ENCODE results near the gene PPP6R2.

The PPP6R2 gene

DNA sequence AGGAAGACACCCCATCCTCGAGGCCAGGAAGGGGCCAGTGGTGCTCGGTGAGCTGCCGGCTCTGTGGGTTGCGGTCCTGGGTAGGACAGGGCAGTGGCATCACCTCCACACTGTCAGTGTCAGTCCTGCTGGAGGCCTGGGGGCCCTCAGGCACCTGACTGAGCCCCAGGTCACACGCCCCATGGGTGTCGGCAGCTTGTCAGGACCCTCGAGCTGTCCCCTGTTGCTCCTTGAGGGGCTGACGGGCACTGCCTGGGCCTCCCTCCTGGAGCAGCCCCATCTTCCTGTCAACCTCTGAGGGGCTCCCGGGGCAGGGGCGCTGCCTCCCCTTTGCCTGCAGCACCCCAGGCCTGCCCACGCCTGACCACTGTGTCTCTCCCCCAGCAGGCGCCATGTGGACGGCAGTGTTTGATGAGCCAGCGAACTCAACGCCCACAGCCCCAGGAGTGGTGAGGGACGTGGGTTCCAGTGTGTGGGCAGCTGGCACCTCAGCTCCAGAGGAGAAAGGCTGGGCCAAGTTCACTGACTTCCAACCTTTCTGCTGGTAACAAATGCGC, 96.3 kb downstream of the PPP6R2 start:
- TF ChIP-seq ZNF274 (IDR thresholded peaks at IDR 0.05; ENCODE audit: low read depth, low read length) = no peak
- H3K4me3 ChIP-seq (ENCODE audit: low read length) = no peak overlapping the region

GRCh38 chr22:50439871-50440331, 96.8 kb downstream of the PPP6R2 start:
- TF ChIP-seq ZNF274 (IDR thresholded peaks at IDR 0.05; ENCODE audit: low read depth, low read length) = no peak
- no peak overlapping the region for H3K4me3 ChIP-seq (ENCODE audit: low read length)

GRCh38 chr22:50440544-50441249, 97.6 kb downstream of the PPP6R2 start:
- no peak for TF ChIP-seq ZNF274 (IDR thresholded peaks at IDR 0.05; ENCODE audit: low read depth, low read length)
- H3K4me3 ChIP-seq (ENCODE audit: low read length) = no peak overlapping the region

GRCh38 chr22:50441428-50441993, 98.4 kb downstream of the PPP6R2 start:
- no peak overlapping the region for H3K4me3 ChIP-seq (ENCODE audit: low read length)
- TF ChIP-seq ZNF274 (IDR thresholded peaks at IDR 0.05; ENCODE audit: low read depth, low read length) = no peak

GRCh38 chr22:50443197-50443596, 100.1 kb downstream of the PPP6R2 start:
- TF ChIP-seq ZNF274 (IDR thresholded peaks at IDR 0.05; ENCODE audit: low read depth, low read length) = no peak
- H3K4me3 ChIP-seq (ENCODE audit: low read length) = no peak overlapping the region

DNA sequence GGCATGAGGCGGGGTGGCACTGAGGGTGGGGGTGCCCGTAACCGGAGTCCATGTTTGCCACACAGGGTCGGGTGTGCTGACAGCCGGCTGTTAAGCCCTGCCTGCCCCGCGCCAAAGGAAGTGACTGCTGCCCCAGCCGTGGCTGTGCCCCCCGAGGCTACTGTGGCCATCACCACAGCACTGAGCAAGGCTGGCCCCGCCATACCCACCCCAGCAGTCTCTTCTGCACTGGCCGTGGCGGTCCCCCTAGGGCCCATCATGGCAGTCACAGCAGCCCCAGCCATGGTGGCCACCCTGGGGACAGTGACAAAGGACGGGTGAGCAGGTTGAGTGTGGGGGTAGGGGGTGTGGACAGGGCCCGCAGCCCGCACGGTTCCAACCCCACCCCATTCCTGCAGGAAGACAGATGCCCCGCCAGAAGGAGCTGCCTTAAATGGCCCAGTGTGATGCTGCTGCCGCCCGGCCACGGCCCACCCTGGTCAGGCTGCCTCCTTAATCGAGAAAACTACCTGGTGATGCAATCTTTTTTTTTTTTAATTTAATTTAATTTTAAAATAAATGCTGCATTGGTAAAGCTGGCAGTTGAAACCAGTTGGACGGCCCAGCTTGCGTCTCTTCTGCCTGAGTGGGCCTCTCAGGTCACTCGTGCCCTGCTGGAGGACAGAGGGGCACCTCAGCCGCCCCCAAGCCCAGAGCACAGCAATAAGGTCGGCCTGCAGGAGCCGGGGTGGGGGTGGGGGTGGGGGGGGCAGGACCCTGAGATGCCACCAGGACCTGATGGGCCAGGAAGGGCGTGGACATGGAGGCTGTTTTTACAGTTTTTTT, 100.9 kb downstream of the PPP6R2 start:
- TF ChIP-seq ZNF274 (IDR thresholded peaks at IDR 0.05; ENCODE audit: low read depth, low read length) = no peak
- no peak overlapping the region for H3K4me3 ChIP-seq (ENCODE audit: low read length)

- no peak overlapping the region for H3K4me3 ChIP-seq (ENCODE audit: low read length)
- TF ChIP-seq ZNF274 (IDR thresholded peaks at IDR 0.05; ENCODE audit: low read depth, low read length) = no peak
Measured at GRCh38 chr22:50444663-50445062, 101.5 kb downstream of the PPP6R2 start.

GRCh38 chr22:50445071-50445879, 102.1 kb downstream of the PPP6R2 start:
- no peak overlapping the region for H3K4me3 ChIP-seq (ENCODE audit: low read length)
- TF ChIP-seq ZNF274 (IDR thresholded peaks at IDR 0.05; ENCODE audit: low read depth, low read length) = no peak

GRCh38 chr22:50445880-50446707, 103.0 kb downstream of the PPP6R2 start:
- TF ChIP-seq ZNF274 (IDR thresholded peaks at IDR 0.05; ENCODE audit: low read depth, low read length) = no peak
- H3K4me3 ChIP-seq (ENCODE audit: low read length) = no peak overlapping the region

- H3K4me3 ChIP-seq (ENCODE audit: low read length) = no peak overlapping the region
- TF ChIP-seq ZNF274 (IDR thresholded peaks at IDR 0.05; ENCODE audit: low read depth, low read length) = no peak
Measured at GRCh38 chr22:50446708-50447575, 103.8 kb downstream of the PPP6R2 start.

- no peak overlapping the region for H3K4me3 ChIP-seq (ENCODE audit: low read length)
- TF ChIP-seq ZNF274 (IDR thresholded peaks at IDR 0.05; ENCODE audit: low read depth, low read length) = no peak
Measured at GRCh38 chr22:50447576-50448551, 104.7 kb downstream of the PPP6R2 start.
